GM19240 (cell line): ENCODE results near the gene PLEKHG4.

Experiments
- DNase-seq: peaks from one replicate; pipeline ENCODE4 v3.0.0; 2011; ENCODE audit warnings: low spot score; ENCODE audit not compliant: insufficient read length

Gene PLEKHG4, protein sequence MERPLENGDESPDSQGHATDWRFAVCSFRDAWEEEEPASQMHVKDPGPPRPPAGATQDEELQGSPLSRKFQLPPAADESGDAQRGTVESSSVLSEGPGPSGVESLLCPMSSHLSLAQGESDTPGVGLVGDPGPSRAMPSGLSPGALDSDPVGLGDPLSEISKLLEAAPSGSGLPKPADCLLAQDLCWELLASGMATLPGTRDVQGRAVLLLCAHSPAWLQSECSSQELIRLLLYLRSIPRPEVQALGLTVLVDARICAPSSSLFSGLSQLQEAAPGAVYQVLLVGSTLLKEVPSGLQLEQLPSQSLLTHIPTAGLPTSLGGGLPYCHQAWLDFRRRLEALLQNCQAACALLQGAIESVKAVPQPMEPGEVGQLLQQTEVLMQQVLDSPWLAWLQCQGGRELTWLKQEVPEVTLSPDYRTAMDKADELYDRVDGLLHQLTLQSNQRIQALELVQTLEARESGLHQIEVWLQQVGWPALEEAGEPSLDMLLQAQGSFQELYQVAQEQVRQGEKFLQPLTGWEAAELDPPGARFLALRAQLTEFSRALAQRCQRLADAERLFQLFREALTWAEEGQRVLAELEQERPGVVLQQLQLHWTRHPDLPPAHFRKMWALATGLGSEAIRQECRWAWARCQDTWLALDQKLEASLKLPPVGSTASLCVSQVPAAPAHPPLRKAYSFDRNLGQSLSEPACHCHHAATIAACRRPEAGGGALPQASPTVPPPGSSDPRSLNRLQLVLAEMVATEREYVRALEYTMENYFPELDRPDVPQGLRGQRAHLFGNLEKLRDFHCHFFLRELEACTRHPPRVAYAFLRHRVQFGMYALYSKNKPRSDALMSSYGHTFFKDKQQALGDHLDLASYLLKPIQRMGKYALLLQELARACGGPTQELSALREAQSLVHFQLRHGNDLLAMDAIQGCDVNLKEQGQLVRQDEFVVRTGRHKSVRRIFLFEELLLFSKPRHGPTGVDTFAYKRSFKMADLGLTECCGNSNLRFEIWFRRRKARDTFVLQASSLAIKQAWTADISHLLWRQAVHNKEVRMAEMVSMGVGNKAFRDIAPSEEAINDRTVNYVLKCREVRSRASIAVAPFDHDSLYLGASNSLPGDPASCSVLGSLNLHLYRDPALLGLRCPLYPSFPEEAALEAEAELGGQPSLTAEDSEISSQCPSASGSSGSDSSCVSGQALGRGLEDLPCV

DNA sequence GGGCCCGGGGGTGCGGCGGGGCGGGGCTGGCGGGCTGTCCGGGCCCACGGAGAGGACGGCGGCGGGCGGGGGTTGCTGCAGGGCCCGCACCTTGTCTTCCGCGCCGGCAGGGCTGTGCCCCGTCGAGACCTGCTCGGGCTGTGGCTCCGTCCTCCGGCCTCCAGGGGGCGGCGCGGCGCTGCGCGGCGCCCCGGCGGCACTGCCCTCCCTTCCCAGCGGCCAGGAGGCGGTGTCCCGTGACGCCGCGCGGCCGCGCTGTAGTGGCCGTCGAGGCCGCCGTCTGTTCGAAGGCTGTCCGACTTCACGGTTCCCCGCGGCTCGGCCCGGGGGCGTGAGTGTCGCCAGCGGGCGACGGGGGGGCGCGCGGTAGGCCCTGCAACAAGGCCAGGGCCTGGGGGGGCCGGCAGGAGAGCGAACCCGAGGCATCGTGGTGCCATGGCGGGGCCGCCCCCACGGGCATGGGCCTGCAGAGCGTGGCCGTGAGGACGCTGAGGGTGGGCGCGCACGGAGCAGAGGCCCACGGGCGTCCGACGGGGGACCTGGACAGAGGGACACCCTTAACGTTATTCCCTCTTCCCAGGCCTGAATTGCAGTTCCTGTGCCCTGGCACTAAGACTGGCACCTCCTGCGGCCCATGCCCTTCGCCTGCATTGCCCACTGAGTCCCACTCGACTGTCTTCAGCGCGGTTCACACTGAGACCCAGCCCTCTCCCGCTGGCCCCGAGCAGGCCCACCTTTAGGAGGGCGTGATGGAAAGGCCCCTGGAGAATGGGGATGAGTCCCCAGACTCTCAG, at the start of gene PLEKHG4:
PLEKHG4 (plus strand) TSS at position 237 of the 794 bp plus-strand sequence; CDS start at position 750, 513 bp downstream.
- peak; percentile 96 for DNase-seq

DNA sequence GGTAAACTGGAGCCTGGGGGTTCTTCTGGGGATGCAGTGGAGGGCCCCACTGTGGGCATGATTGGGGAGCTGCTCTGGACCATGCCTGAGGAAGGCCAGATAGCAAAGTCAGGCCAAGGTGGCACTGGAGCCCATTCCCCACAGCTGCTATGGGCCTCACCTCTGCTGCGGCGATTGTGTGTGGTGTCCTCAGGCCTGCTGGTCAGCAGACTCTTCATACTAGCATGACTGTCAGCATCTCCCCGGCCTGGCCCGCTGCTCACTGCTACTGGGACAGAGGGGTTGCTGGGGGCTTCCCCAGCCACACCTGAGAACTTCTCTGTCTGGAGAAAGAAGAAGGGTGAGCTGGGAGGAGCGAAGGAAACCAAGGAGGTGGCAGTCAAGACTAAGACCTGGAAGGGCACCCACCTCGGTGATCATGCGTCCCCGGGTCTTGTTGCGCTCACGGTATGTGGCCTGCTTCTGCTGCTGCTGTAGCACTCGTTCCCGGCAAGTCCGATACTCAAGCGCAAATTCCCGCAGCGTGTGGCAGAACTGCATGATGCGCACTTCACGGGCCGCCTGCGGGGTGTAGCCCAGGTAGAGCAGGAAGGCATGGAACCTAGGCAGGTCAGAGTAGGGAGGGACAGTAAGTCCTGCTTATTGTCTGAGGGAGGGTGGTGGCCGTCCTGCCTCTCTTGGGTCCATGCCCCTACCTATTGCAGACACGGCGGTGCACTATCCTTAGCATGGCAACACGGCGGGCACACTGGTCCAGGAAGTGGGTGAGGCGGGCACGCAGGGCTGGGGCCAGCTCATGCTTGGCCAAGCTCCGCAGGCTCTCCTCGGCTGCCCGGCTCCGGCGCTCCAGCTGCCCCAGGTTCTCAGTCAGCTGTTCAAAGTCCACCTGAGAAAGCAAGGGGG, 49.2 kb upstream of the PLEKHG4 start:
- DNase-seq = no peak

DNA sequence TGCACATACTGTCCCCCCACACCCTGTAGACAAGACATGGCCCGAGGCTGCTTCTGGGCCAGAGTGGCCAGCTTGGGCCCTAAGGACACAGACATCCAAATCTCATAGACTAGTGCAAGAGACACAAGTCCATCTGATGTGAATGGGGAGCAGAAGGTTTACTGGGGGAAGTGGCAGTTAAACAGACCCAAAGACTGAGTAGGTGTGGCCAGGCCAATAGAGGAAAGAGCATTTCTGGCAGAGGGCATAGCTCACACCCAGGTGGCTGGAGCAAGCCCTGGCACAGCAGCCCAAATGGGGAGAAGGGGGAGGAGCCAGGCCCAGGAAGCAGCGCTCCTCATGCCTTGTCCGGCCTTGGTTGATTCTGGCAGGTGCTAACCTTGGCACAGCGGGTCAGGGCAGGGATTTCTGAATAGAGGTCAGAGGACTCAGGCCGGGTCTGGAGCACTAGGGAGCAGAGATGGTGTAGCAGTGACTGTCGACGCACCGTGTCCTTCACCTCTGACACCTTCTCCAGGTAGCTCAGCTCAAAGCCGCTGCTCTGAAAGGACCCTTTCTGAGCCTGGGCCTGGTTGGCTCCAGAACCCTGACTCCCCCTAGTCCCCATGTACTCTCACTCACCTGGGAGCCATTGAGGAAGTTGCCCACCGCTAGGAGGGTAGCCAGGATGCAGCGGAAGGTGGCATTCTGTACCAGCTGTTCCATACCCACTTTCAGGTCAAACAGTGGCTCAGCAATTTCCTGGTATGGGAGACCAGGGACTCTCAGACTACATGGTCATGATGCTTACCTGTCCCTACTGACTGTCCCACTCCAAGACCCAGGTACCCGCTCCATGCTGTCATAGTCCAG, 48.3 kb upstream of the PLEKHG4 start:
- no peak for DNase-seq

DNA sequence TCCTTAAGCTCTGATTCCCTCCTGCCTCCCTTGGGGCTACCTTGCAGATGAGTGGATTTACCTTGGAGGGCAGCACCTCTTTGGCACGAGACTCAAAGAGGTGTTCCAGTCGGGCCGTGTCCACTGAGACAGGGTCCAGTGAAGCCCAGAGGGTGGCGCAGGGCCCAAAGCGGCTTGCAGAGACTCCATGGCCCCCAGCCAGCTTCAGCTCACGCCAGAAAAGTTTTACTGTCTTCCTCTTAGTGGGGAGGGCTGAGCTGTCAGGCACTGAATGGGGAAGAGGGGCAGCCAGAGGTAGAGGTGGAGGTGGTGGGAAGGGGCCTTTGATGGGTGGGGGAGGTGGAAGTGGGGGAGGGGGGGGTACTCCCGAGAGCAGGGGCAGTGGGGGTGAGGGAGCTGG, 45.7 kb upstream of the PLEKHG4 start:
- no peak for DNase-seq

DNA sequence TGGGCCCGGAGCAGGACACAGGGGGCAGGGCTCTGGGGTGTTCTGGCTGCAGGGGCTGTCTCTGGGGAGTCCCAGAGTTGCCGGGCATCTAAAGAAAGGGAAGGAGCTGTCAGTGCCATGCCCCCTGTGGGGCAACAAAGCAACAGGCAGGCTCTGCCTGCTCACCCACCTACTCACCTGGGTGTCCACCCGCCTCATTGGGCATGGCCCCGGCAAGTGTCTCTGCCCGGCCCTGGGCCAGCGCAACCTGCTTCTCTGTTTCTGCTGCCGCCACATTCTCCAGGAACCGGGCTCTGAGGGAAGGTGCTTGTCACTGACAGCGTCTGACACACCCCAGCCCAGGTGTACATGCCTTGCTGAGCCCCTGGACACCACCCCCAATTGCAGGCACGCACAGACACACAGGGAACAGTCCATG, 45.1 kb upstream of the PLEKHG4 start:
- DNase-seq = no peak

DNA sequence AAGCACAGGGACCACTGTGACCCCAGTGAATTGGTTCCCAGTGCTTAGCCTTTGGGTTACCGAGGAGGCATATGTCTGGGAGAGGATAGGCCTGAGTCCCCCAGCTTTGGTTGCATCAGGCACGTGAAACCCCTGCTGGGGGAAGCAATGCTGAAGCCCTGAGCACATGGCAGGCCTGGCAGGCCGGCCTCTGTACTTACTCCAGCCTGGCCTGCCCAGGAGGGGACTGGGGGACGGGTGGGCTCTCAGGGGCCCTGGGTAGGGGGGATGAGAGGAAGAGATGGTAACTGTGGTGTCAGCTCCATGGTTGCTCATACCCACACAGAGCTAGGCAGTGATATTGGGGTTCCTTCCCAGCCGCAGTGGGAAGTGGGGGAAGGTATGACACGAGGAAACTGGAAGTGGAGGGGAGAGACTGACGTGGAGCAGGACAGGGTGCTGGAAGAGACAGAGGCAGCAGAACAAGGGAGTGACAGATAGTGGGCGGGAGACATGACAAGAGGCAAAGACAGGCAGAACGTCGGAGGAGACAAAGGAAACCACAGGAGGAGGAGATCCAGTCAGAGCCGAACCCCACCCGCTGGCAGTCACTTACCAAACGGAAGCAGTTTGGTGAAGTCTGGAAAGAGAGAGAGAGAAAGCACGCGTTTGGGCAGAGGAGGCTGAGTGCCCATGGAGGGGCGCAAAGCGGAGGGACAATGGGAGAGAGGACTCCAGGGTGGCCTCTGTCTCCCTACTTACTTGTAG, 43.3 kb upstream of the PLEKHG4 start:
- no peak for DNase-seq

DNA sequence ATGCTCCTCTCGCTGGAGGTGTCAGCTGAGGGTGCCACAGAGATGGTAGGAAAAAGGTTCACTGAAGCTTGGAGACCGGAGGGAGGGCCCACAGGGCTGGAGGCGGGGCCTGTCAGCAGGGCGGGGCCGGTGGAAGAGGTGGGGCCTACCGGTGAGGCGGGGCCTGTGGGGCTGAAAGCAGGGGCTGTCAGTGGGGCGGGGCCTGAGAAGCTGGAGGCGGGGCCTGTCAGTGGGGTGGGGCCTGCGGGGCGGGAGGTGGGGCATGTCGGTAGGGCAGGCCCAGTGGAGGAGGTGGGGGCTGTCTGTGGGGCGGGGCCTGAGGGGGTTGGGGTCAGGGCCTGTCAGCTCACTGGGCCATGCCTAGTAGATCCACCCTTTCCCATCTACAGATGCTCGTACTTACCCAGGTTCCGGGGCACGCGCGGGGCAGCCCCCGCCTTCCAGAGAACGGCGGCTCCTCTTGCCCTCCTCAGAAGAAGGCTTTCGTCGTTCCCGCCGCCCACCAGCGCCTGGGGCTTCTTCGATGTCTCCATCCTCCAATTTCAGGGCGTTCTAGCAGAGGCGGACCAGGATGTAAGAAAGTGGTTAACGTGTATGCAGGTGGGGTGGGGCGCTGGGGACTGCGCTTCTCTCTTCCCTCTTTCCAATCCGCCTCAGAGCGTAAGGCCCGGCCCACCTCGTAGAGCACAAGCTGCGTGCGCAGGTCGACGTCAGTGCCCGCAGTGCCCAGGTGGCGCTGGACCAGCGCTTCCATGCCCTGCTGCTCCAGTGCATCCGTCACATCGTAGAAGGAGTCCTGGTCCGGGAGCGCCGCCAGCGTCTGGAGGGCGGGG, 42.6 kb upstream of the PLEKHG4 start:
- peak; percentile 30 for DNase-seq

DNA sequence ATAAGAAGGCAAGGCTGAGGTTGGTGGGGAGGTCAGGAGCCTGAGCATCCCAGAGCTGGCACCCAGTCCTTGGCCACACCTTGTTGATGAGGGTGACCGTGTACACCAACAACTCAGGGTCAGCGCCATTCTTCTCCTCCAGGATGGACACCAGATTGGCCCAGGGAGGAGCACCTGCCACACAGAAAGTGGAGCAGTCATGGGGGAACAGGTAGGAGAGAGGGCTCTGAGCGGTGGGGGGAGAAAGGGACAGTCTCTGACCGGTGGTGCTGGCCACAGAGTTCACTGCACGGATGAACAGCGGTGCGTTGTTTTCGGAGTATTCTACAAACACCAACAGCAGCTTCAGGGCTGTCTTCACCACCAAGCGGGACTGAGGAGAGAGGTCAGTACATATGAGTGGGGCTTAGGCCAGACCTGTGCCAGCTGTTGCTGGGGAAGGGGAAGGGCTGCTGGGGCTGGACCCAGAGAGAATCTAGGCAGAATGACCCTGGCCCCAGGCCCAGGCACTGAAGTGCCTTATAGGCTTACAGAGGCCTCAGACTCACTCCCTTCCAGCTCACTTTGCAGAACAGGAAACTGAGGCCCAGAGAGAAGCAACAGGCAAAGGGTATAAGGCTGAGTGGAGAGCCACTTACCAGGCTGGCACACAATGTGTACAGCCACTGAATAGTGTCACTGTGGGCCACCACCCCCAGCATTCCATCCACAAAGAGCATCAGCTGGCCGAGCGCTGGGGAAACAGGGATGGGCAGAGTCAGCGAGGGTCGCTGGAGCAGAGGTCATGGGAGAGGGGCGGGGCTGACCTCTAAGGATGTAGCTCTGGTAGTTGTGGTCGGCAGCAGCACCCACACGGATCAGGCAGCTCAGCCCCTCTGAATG, 41.7 kb upstream of the PLEKHG4 start:
- no peak for DNase-seq

DNA sequence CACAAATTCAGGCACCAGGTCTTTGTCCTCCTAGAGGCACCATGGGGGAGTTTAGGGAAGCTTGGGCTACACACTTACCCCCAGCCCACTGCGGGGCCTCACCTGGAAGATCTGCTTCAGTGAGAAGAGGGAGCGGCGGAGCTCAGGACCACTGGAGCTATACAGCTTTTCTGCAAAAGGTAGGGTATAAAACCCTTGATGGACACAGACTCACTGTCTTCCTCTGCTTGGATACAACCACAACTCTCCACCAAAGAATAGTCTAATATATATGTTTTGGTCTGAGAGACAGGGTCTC, 41.1 kb upstream of the PLEKHG4 start:
- no peak for DNase-seq

DNA sequence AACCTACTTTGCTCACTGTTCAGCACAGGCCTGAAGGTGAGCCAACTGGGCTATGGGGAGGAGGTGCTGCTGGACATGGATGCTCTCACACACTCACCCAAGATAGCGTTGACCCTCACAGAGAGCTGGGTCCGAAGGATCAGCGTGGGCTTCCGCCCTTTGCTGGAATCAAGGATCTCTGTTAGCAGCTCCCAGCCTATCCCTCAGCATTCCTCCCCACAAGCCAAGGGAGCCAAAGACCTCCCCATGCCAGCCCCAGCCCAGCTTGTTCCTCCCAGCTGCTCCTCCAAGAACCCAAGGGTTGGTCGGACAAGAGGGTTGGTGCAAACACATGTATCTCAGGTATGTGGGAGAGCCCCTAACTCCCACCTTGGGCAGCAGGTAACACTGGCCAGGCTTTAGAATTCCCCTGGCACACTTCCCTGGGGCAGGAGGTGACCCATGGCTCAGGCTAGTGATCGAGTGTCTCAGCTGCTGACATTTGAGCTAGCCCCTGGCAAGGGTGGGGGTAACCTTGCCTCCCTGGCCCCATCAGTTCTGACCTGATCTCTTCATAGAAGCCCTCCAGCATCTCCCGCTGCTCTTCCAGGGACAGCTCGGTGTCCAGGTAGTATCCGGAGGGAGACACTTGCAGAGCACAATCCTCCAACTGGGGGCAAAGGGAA, 40.4 kb upstream of the PLEKHG4 start:
- no peak for DNase-seq

DNA sequence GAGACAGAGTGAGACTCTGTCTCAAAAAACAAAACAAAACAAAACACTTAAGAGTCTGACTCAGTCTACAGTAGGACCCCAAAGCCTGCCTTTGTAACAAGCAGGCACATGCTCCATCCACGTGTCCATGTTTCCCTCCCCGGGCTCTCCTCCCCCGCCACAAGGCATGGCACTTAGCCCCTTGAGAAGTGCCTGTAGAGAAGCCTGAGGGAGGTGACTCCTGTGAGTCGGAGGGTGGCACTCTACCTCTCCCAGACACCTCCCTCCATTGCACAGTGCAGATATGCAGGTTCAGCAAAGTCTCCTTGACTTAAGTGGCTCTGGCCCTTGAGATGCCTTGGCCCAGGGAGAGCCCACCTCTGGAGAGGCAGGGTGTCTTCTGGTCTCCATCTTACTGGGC, 38.8 kb upstream of the PLEKHG4 start:
- no peak for DNase-seq

DNA sequence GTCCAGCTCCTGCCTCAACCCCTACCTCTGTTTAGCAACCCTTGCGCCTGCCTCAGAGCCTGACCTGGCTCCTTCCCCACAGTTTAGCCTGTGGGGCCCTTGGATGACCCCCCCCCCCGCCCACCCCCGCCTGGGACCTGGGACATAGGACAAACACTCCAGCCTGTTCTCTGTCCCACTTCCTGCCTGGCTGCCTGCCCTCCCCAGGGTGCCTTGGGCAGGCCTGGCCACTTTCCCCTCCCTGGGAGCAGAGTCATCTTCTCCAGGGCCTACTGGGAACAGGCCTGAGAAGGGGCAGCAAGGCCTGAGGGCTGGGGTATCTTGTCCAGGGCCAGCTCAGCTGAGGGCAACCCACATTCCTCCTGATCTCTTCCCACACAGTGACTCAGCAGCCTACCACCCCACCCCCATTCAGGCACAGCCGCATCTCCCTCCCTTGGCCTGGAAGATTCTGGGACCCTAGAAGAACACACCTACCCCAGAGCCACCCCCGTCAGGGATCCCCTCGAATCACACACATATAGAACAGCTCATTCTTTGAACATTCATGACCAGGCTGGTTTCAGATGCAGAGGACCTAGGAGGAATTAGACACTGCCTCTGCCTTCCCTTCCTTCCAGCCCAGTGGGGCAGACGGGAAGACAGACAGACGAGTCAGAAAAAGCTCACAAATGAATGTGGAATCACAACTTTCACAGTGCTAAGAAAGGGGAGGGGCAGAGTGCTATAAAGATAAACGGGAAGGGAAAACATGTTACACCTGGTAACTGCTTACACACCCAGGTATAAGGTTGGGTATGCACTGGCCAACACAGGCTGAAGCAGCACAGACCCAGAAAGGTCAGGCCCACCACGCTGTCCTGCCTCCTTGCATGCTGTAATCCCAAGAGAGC, 38.1 kb upstream of the PLEKHG4 start:
- DNase-seq = no peak

DNA sequence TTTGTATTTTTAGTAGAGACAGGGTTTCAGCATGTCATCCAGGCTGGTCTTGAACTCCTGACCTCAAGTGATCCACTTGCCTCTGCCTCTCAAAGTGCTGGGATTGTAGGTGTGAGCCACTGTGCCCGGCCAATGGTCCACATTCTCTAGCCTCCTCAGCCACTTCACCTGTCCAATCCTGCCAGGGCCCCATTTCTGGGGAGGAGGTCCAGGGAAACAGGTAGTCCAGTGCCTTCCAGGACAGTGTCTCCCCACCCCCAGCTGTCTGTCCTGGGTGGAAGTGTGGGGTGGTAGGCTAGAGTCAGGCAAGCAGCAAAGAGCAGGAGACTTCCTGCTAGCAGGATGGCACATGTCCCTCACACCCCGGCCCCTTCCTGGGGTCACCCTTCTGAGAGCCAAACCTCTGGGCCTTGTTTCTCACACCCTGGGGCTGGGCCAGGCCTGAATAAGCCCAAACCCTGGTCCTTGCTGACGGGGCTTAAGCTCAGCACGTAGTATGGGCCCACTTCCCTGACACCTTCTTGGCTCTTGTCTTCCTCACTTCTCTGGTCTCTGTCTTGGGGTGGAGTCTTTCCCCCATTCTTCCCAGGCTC, 37.1 kb upstream of the PLEKHG4 start:
- DNase-seq = no peak

DNA sequence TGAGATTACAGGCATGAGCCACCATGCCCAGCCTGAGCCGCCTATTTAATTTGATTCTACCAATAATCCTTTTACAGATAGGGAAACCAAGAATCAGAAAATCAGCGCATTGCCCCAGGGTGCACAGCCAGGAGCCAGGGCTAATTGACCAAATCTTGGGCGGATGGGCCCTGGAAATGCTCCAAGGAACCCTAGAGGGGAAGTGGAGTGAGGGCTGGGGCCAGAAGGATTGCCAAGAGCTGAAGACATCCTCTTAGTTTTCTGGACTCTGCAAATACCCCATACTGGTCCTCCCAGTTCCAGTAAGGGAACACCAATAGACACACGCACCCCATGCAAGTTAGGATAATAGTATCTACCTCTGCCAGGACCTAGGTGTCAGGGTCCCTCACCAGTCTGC, 35.9 kb upstream of the PLEKHG4 start:
- no peak for DNase-seq
